ENCODE results near the gene ELL2. TPM values are rescaled to one million over a fixed set of nuclear protein-coding genes. Genes with fewer than 3 reads are reported as not detected.

Gene ELL2
- polyA plus RNA-seq, 1 experiment = 131 TPM

- no peak for DNase-seq (ENCODE audit: low read depth, low spot score)
- no peak overlapping the region for H3K4me3 ChIP-seq (ENCODE audit: low read depth, low read length)
- TF ChIP-seq CTCF (IDR thresholded peaks at IDR 0.05; ENCODE audit: low read depth, low read length) = no peak
- CTCF ChIA-PET = interaction anchor here (1.1 kb wide), 1 partner anchor 458 kb away, joined by 5 read pairs; no protein-coding TSS in a partner anchor
- peak overlapping the region; percentile 25 for H3K27ac ChIP-seq (ENCODE audit: low read depth, low read length)
- POLR2A ChIA-PET = interaction anchor here (0.6 to 1.2 kb wide), 4 partner anchors 14 to 459 kb away, joined by 3 read pairs; no protein-coding TSS in a partner anchor
- no peaks in the 10 kb centered on the region for H3K27me3 ChIP-seq (ENCODE audit: control insufficient read depth, insufficient read depth, low read length)
- H3K9me3 ChIP-seq (ENCODE audit: control insufficient read depth, insufficient read depth, low read length) = no peaks in the 10 kb centered on the region
Measured at GRCh38 chr5:95878417-95879323, 83.0 kb downstream of the ELL2 start.

GRCh38 chr5:95876782-95877181 is 84.9 kb downstream of the ELL2 start:
- no peak overlapping the region for H3K27ac ChIP-seq (ENCODE audit: low read depth, low read length)
- CTCF ChIA-PET = no interaction called here

GRCh38 chr5:95874246-95874645 is 87.4 kb downstream of the ELL2 start:
- ChIA-PET POLR2A (no interaction called here), CTCF (no interaction called here)
- no peak for TF ChIP-seq CTCF (IDR thresholded peaks at IDR 0.05; ENCODE audit: low read depth, low read length)
- no peak overlapping the region for H3K27ac ChIP-seq (ENCODE audit: low read depth, low read length)
- no peak overlapping the region for H3K4me3 ChIP-seq (ENCODE audit: low read depth, low read length)
- H3K9me3 ChIP-seq (ENCODE audit: control insufficient read depth, insufficient read depth, low read length) = no peaks in the 10 kb centered on the region
- DNase-seq (ENCODE audit: low read depth, low spot score) = no peak
- no peaks in the 10 kb centered on the region for H3K27me3 ChIP-seq (ENCODE audit: control insufficient read depth, insufficient read depth, low read length)

More at GRCh38 chr5:95876782-95877181, 84.9 kb downstream of the ELL2 start:
- no peaks in the 10 kb centered on the region for H3K9me3 ChIP-seq (ENCODE audit: control insufficient read depth, insufficient read depth, low read length)
- no peak overlapping the region for H3K4me3 ChIP-seq (ENCODE audit: low read depth, low read length)
- DNase-seq (ENCODE audit: low read depth, low spot score) = no peak
- POLR2A ChIA-PET = no interaction called here
- no peaks in the 10 kb centered on the region for H3K27me3 ChIP-seq (ENCODE audit: control insufficient read depth, insufficient read depth, low read length)
- no peak for TF ChIP-seq CTCF (IDR thresholded peaks at IDR 0.05; ENCODE audit: low read depth, low read length)

DNA sequence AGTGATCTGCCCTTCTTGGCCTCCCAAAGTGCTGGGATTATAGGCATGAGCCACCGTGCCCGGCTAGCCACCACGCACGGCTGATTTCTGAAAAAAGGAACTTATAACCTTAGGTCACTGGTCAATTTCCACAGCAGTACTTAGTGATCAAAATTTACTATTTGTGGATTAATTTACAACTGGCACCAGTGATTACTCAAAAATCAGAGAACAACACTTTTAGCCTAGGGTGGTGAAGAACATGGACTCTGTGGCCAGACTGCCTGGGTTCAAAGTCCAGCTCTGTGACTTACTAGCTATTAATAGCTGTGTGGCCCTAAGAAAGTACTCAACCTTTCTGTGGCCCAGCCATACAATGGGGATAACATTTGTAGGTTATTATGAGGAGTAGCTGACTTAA is 88.3 kb downstream of the ELL2 start:
- ChIA-PET POLR2A (no interaction called here), CTCF (no interaction called here)
- Histone ChIP-seq H3K27me3 (ENCODE audit: control insufficient read depth, insufficient read depth, low read length) (no peaks in the 10 kb centered on the region), H3K27ac (ENCODE audit: low read depth, low read length) (no peak overlapping the region), H3K4me3 (ENCODE audit: low read depth, low read length) (no peak overlapping the region), H3K9me3 (ENCODE audit: control insufficient read depth, insufficient read depth, low read length) (no peaks in the 10 kb centered on the region)
- DNase-seq (ENCODE audit: low read depth, low spot score) = no peak
- no peak for TF ChIP-seq CTCF (IDR thresholded peaks at IDR 0.05; ENCODE audit: low read depth, low read length)
